Neutrophil (primary cell): Measurements from ENCODE around the gene HSPB6.
"Not testable (repeated sequence)": the region's sequence is repeated elsewhere in the genome, so short reads cannot be mapped to it uniquely, and the experiment has no call there.

Experiments used
- H3K27ac ChIP-seq: fragments of 200-600 bp; sonication (generic); 2 replicates; pipeline ENCODE4 v1.5.1; 2016; ENCODE audit warnings: mild to moderate bottlenecking, moderate library complexity
- H3K27me3 ChIP-seq: fragments of 200-600 bp; sonication (generic); 2 replicates; pipeline ENCODE4 v1.6.0; 2016; ENCODE audit warnings: mild to moderate bottlenecking
- H3K36me3 ChIP-seq: fragments of 200-600 bp; sonication (generic); 2 replicates; pipeline ENCODE4 v1.5.1; 2017
- H3K4me1 ChIP-seq, 2 experiments: fragments of 200-600 bp in 1 of 2; sonication (generic) in 1 of 2; 1 replicate in 1 of 2; 2 replicates in 1 of 2; pipeline versions ENCODE4 v1.5.1 to v1.6.1; 2013 to 2016; ENCODE audit warnings: low read depth in 1 of 2, low read length in 1 of 2, mild to moderate bottlenecking in 1 of 2, moderate library complexity in 1 of 2; ENCODE audit not compliant: control insufficient read depth in 1 of 2, insufficient read depth in 1 of 2
- H3K4me3 ChIP-seq, 2 experiments: fragments of 200-600 bp in 1 of 2; sonication (generic) in 1 of 2; 1 replicate in 1 of 2; 2 replicates in 1 of 2; pipeline ENCODE4 v1.5.1; 2013 to 2016; ENCODE audit warnings: low read depth in 1 of 2, low read length in 1 of 2, mild to moderate bottlenecking in 1 of 2, moderate library complexity in 1 of 2
- H3K9me3 ChIP-seq: fragments of 200-600 bp; sonication (generic); 2 replicates; pipeline ENCODE4 v1.5.1; 2016
- CTCF ChIP-seq: fragments of 200-600 bp; sonication (generic); IDR thresholded peaks from 2 replicates; pipeline ENCODE4 v1.5.1; 2016; ENCODE audit warnings: antibody characterized with exemption

Gene HSPB6

DNA sequence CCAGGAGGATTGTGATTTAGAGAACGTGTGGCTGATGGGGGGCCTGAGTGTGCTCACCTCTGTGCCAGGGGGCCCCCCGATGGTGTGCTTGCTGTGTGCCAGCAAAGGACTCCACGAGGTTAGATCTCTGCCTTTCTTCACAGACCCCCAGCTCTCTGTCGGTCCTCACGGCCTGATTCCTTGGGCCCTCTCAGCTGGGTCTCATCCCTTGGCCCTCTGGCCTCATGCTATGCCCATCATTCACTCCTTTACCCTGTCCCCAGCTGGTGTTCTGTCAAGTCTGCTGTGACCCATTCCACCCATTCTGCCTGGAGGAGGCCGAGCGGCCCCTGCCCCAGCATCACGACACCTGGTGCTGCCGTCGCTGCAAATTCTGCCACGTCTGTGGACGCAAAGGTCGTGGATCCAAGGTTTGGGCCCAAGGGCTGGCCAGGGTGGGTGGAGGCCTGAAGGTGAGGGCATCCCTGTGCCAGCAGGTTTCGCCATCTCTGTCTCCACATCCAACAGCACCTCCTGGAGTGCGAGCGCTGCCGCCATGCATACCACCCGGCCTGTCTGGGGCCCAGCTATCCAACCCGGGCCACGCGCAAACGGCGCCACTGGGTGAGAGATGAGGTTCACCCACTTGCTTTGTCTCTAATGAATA lies 31.5 kb downstream of the HSPB6 start:
- Histone ChIP-seq H3K9me3 (no peaks in the 10 kb centered on the region), H3K27me3 (no peaks in the 10 kb centered on the region), H3K4me1 (no peaks in the 10 kb centered on the region), H3K36me3 (peaks cover 100% of the 10 kb centered on the region), H3K4me3 (no peak overlapping the region), H3K27ac (no peak overlapping the region)
- no peak for TF ChIP-seq CTCF

DNA sequence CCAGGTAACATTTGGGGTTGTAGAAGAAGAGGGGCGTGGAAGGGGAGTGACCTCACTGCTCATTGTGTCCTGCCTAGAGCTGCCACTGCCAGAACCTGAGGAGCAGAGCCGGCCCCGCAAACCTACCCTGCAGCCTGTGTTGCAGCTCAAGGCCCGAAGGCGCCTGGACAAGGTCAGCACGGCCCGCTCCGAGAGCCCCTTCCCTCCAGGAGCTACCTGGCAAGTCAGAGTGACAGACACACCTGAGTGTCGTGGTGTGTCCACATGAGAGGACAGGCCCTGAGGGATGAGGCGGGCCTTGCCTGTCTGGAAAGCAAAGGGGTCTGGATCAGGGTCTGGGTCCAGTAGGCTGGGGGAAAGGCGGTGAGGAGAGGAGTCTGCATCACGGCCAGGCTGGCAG lies 32.3 kb downstream of the HSPB6 start:
- no peak overlapping the region for H3K4me3 ChIP-seq
- TF ChIP-seq CTCF = no peak

GRCh38 chr19:35724132-35724531 lies 32.7 kb downstream of the HSPB6 start:
- peaks cover 97% of the 10 kb centered on the region for H3K36me3 ChIP-seq
- not testable (repeated sequence) for H3K27me3 ChIP-seq, H3K4me3 ChIP-seq, H3K27ac ChIP-seq, H3K4me1 ChIP-seq, H3K9me3 ChIP-seq

More for the DNA sequence above, 32.3 kb downstream of the HSPB6 start:
- Histone ChIP-seq H3K36me3 (peaks cover 100% of the 10 kb centered on the region), H3K4me1 (peaks cover 0 to 1% of the 10 kb centered on the region in 2 experiments), H3K9me3 (no peaks in the 10 kb centered on the region), H3K27me3 (no peaks in the 10 kb centered on the region), H3K27ac (no peak overlapping the region)

DNA sequence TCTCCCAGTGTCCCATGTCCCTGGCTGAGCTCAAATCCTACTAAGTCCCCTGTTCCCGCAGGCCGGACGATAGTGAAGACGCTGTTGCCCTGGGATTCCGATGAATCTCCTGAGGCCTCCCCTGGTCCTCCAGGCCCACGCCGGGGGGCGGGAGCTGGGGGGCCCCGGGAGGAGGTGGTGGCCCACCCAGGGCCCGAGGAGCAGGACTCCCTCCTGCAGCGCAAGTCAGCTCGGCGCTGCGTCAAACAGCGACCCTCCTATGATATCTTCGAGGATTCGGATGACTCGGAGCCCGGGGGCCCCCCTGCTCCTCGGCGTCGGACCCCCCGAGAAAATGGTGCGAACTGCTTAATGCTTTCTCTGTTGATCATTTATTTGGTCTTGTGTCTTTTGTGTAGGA lies 33.2 kb downstream of the HSPB6 start:
- no peak overlapping the region for H3K27ac ChIP-seq
- peaks cover 92% of the 10 kb centered on the region for H3K36me3 ChIP-seq

GRCh38 chr19:35722897-35723296 lies 33.9 kb downstream of the HSPB6 start:
- no peak for TF ChIP-seq CTCF
- H3K36me3 ChIP-seq = peaks cover 84% of the 10 kb centered on the region
- H3K9me3 ChIP-seq = no peaks in the 10 kb centered on the region
- no peak overlapping the region for H3K27ac ChIP-seq
- H3K4me1 ChIP-seq = peaks cover 12 to 14% of the 10 kb centered on the region in 2 experiments
- H3K4me3 ChIP-seq = no peak overlapping the region
- no peaks in the 10 kb centered on the region for H3K27me3 ChIP-seq

More for the DNA sequence above, 33.2 kb downstream of the HSPB6 start:
- Histone ChIP-seq H3K4me1 (peaks cover 7 to 10% of the 10 kb centered on the region in 2 experiments), H3K4me3 (no peak overlapping the region), H3K9me3 (no peaks in the 10 kb centered on the region), H3K27me3 (no peaks in the 10 kb centered on the region)
- TF ChIP-seq CTCF = no peak

- Histone ChIP-seq H3K27me3 (no peaks in the 10 kb centered on the region), H3K36me3 (peaks cover 80% of the 10 kb centered on the region)
- no peak for TF ChIP-seq CTCF
These were observed 34.4 kb downstream of the HSPB6 start for GRCh38 chr19:35722461-35722860.

More at GRCh38 chr19:35722461-35722860, 34.4 kb downstream of the HSPB6 start:
- peaks cover 12 to 14% of the 10 kb centered on the region in 2 experiments for H3K4me1 ChIP-seq
- no peak overlapping the region for H3K27ac ChIP-seq
- no peak overlapping the region for H3K4me3 ChIP-seq
- H3K9me3 ChIP-seq = no peaks in the 10 kb centered on the region
